LNCaP clone FGC (cell line): ENCODE data around the gene OARD1.

Experiments used
- DNase-seq: peaks from one replicate; pipeline ENCODE4 v3.0.0-alpha.2; 2011; ENCODE audit warnings: low read depth
- H3K4me3 ChIP-seq: 2 replicates; pipeline ENCODE4 v1.5.1; 2011; ENCODE audit warnings: mild to moderate bottlenecking, low read depth, low read length, control low read depth
- CTCF ChIP-seq: IDR thresholded peaks from 2 replicates; pipeline ENCODE4 v1.5.1; 2012; ENCODE audit warnings: mild to moderate bottlenecking; ENCODE audit not compliant: control insufficient read depth, insufficient read depth; ENCODE audit errors: extremely low read depth

OARD1 gene

GRCh38 chr6:41014780-41015179 lies 57.4 kb downstream of the OARD1 start:
- no peak for DNase-seq
- no peak overlapping the region for H3K4me3 ChIP-seq
- TF ChIP-seq CTCF, result no peak
